Stomach (tissue), 9 donors: Measurements from ENCODE around the gene ZNF778. TPM values are rescaled to one million over a fixed set of nuclear protein-coding genes. Genes with fewer than 3 reads are reported as not detected.

ENCODE experiments used
- DNase-seq, 2 donors: peaks; one replicate each; pipeline versions ENCODE4 v3.0.0 to v3.0.0-alpha.2; 2013 to 2019
- H3K27ac ChIP-seq, 5 donors: fragments of 200-600 bp in 4 of 5; sonication (generic) in 4 of 5; one replicate each; pipeline ENCODE4 v1.5.1; 2013 to 2019; ENCODE audit warnings: mild to moderate bottlenecking in 1 of 5, moderate library complexity in 1 of 5
- H3K27me3 ChIP-seq, 3 donors: fragments of 200-600 bp; sonication (generic); one replicate each; pipeline ENCODE4 v1.5.1; 2017 to 2019; ENCODE audit warnings: mixed run types in 1 of 3
- H3K36me3 ChIP-seq, 4 donors: fragments of 200-600 bp; sonication (generic); 1 replicate in 3 of 4; 2 replicates in 1 of 4; pipeline ENCODE4 v1.5.1; 2016 to 2019
- H3K4me1 ChIP-seq, 4 donors: fragments of 200-600 bp; sonication (generic); one replicate each; pipeline ENCODE4 v1.5.1; 2016 to 2019
- H3K4me3 ChIP-seq, 4 donors: fragments of 200-600 bp; sonication (generic) in 3 of 4; one replicate each; pipeline ENCODE4 v1.5.1; 2016 to 2019; ENCODE audit warnings: mild to moderate bottlenecking in 1 of 4
- H3K9me3 ChIP-seq, 4 donors: fragments of 200-600 bp; sonication (generic); one replicate each; pipeline ENCODE4 v1.5.1; 2016 to 2019
- EP300 ChIP-seq: sonication (generic); formaldehyde crosslinking; IDR thresholded peaks from one replicate; pipeline ENCODE4 v1.6.1; 2017; ENCODE audit warnings: antibody characterized with exemption
- POLR2A ChIP-seq, 4 donors: fragments of 450-650 bp; IDR thresholded peaks; one replicate each; pipeline ENCODE4 v1.6.1; 2016; ENCODE audit warnings: antibody characterized with exemption in 4 of 4, control low read depth in 2 of 4, mild to moderate bottlenecking in 1 of 4, moderate library complexity in 1 of 4
- POLR2AphosphoS5 ChIP-seq, 3 donors: sonication (generic); formaldehyde crosslinking; IDR thresholded peaks; one replicate each; pipeline ENCODE4 v1.6.1; 2016; ENCODE audit warnings: antibody characterized with exemption in 3 of 3
- WGBS, 5 donors: extraction: QIAGEN DNeasy Blood & Tissue Kit in 3 of 5; methylation state at CpG; one replicate each; pipeline versions ENCODE4 v1.1.5 to v1.1.7; 2013 to 2018; 5-methylcytosine and 5-hydroxymethylcytosine counted together
- intact Hi-C: fragments of 100-400 bp; cut with DNase I; formaldehyde crosslinking; loops from one replicate; pipeline ENCODE4 v1.15.1; 2023; ENCODE audit warnings: low total_unique reads
- polyA plus RNA-seq, 3 donors: library from polyadenylated mRNA; stranded (reverse); fragments of 200-250 nt; gene quantifications; one replicate each; pipeline ENCODE4 v1.2.3, GENCODE V29; 2013
- total RNA-seq, 5 donors: library from RNA; depleted of rRNA; stranded (reverse); fragments of >200 nt; gene quantifications; one replicate each; pipeline versions ENCODE4 v1.1.0 to v1.2.3, GENCODE V29; 2014 to 2016
- TF ChIP-seq, protein P1 (sequence below), 7 experiments: fragments of 450-650 bp in 4 of 7; fragments of 200-600 bp in 3 of 7; sonication (generic) in 3 of 7; IDR thresholded peaks; one replicate each; pipeline ENCODE4 v1.5.1; 2016 to 2019; ENCODE audit warnings: antibody characterized with exemption in 7 of 7, control low read depth in 2 of 7, mild to moderate bottlenecking in 1 of 7
- donor health status: healthy with polysubstance abuse.
- donor health status: Bipolar disorder and iron deficiency.
- donor health status: healthy.

The ZNF778 gene
- total and polyA plus RNA-seq, 8 donors, result 1.2 to 11.7 (median 4.5) TPM

DNA sequence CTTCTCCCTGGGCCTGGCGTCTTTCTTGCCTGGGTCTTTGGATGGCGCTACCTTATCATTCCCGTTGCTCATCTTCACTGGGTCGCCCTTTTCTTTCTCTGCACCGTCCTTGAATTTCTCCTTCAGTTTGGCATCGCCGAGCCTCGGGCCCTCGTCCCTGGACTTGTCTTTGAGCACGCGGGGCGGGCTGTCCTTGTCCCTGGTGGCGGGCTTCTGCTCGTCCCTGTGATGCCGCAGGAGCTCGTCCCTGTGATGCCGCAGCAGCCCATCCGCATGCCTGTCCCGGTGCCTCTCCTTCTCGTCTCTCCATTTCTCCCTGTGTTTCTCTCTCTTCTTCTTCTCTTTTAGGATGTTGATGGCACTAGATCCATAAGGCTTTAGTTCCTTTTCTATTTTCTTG lies 64.3 kb downstream of the ZNF778 start:
- Histone ChIP-seq H3K27me3 (no peaks in the 10 kb centered on the region), H3K4me3 (no peak overlapping the region), H3K36me3 (peaks cover 75 to 97% (median 96%) of the 10 kb centered on the region in 4 donors), H3K9me3 (no peaks in the 10 kb centered on the region), H3K27ac (no peak overlapping the region), H3K4me1 (no peaks in the 10 kb centered on the region)
- no peak for TF ChIP-seq EP300
- no peak for TF ChIP-seq POLR2A (IDR thresholded peaks at IDR 0.05)
- no peak for TF ChIP-seq POLR2AphosphoS5 (IDR thresholded peaks at IDR 0.05)
- TF ChIP-seq, protein P1, sequence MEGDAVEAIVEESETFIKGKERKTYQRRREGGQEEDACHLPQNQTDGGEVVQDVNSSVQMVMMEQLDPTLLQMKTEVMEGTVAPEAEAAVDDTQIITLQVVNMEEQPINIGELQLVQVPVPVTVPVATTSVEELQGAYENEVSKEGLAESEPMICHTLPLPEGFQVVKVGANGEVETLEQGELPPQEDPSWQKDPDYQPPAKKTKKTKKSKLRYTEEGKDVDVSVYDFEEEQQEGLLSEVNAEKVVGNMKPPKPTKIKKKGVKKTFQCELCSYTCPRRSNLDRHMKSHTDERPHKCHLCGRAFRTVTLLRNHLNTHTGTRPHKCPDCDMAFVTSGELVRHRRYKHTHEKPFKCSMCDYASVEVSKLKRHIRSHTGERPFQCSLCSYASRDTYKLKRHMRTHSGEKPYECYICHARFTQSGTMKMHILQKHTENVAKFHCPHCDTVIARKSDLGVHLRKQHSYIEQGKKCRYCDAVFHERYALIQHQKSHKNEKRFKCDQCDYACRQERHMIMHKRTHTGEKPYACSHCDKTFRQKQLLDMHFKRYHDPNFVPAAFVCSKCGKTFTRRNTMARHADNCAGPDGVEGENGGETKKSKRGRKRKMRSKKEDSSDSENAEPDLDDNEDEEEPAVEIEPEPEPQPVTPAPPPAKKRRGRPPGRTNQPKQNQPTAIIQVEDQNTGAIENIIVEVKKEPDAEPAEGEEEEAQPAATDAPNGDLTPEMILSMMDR (IDR thresholded peaks at IDR 0.05), result no peak
- 92 to 98% (median 96%) methylated on average over 20 of the region's 20 CpGs for WGBS, 5 donors
- no peak for DNase-seq
- intact Hi-C loops, result no loop called here

DNA sequence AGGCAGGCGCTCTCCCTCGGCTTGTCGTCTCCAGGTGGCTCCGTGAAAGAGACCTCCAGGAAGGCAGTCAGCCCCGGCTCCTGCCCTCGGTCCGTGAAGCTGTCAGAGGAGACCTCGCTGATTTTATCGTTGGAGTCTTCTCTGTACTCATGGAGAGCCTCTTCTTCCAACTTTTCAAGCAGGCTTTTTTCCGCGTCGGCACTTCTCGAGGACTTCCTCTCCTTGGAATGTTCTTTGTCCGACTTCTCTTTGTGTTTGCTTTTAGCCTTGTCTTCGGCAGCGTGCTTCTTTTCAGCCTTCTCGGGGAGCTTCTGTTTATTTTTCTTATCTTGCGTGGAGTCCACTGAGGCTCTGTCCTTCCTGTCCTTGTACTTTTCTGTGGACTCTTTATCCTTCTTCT lies 65.0 kb downstream of the ZNF778 start:
- peaks cover 72 to 97% (median 96%) of the 10 kb centered on the region in 4 donors for H3K36me3 ChIP-seq
- DNase-seq, result no peak

DNA sequence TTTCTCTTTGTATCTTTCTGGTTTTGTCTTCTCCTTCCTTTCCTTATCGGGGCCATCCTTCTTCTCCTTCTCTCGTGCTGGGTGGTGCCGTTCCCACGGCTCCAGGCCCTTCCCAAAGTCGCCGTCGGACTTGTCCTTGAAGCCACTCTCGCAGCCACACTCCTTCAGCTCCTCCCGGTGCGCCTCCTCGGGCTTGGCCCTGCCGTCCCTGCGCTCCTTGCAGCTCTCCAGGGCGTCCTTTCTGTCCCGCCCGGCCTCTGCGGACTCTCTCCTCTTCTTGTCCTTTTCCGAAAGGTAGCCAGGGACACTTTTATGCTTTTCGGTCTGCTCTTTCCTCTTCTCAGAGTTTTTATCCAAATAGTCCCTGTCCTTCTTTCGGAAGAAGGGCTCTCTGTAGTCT lies 65.9 kb downstream of the ZNF778 start:
- DNase-seq, result no peak
- H3K9me3 ChIP-seq, result no peaks in the 10 kb centered on the region
- H3K27ac ChIP-seq, result no peak overlapping the region
- no peak overlapping the region for H3K4me3 ChIP-seq
- H3K27me3 ChIP-seq, result no peaks in the 10 kb centered on the region
- peaks cover 74 to 97% (median 96%) of the 10 kb centered on the region in 4 donors for H3K36me3 ChIP-seq
- no peak for TF ChIP-seq POLR2AphosphoS5 (IDR thresholded peaks at IDR 0.05)
- TF ChIP-seq, protein P1 (IDR thresholded peaks at IDR 0.05), result no peak
- no peak for TF ChIP-seq POLR2A (IDR thresholded peaks at IDR 0.05)
- TF ChIP-seq EP300, result no peak
- no peaks in the 10 kb centered on the region for H3K4me1 ChIP-seq
- intact Hi-C loops, result no loop called here
- WGBS, 5 donors, result 86 to 91% (median 90%) methylated on average over 20 of the region's 20 CpGs

More for the DNA sequence above, 65.0 kb downstream of the ZNF778 start:
- no peak for TF ChIP-seq POLR2AphosphoS5 (IDR thresholded peaks at IDR 0.05)
- TF ChIP-seq, protein P1 (IDR thresholded peaks at IDR 0.05), result no peak
- TF ChIP-seq EP300, result no peak
- TF ChIP-seq POLR2A (IDR thresholded peaks at IDR 0.05), result no peak
- H3K4me1 ChIP-seq, result no peaks in the 10 kb centered on the region
- intact Hi-C loops, result no loop called here
- WGBS, 5 donors, result 76 to 87% (median 85%) methylated on average over 18 of the region's 18 CpGs
- no peak overlapping the region for H3K4me3 ChIP-seq
- no peak overlapping the region for H3K27ac ChIP-seq
- no peaks in the 10 kb centered on the region for H3K9me3 ChIP-seq
- H3K27me3 ChIP-seq, result no peaks in the 10 kb centered on the region

DNA sequence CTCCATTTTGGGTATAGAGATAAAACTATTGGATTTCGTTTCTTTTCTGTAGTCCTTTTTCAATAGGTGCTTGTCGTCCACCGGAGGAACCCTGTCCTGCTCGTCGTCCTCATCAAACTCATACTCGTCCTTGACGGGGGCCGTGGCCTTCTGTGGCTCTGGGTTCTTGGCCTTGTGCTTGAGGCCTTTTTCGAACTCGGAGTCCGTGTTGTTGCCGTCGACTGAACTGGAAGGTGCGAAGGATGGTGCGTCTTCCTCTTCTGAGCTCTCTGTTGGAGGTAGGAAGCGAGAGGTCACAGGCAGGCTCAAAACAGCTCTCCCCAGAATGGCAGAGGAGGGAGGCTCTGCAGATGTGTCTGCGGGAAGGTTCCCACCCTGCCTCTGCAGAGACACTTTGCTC lies 67.9 kb downstream of the ZNF778 start:
- TF ChIP-seq EP300 (no peak), POLR2AphosphoS5 (IDR thresholded peaks at IDR 0.05) (no peak), POLR2A (IDR thresholded peaks at IDR 0.05) (no peak)
- TF ChIP-seq, protein P1 (IDR thresholded peaks at IDR 0.05), result no peak
- Histone ChIP-seq H3K27me3 (no peaks in the 10 kb centered on the region), H3K27ac (no peak overlapping the region), H3K36me3 (peaks cover 68 to 98% (median 95%) of the 10 kb centered on the region in 4 donors), H3K4me3 (no peak overlapping the region), H3K4me1 (peaks cover 0 to 7% (median 0%) of the 10 kb centered on the region in 4 donors), H3K9me3 (no peaks in the 10 kb centered on the region)
- intact Hi-C loops, result no loop called here
- DNase-seq, result no peak
- WGBS, 5 donors, result 92 to 96% (median 94%) methylated on average over 17 of the region's 17 CpGs
